Inflammatory macrophage treated with lipopolysaccharide for 1 hour (primary cell): ENCODE results near the gene CTDNEP1.
A peak's percentile ranks its signal among the peaks of the same experiment; 100 is the strongest.

Experiments
- DNase-seq, 2 donors: peaks; one replicate each; pipeline ENCODE4 v3.0.0-alpha.2; 2020 to 2022

Gene CTDNEP1

DNA sequence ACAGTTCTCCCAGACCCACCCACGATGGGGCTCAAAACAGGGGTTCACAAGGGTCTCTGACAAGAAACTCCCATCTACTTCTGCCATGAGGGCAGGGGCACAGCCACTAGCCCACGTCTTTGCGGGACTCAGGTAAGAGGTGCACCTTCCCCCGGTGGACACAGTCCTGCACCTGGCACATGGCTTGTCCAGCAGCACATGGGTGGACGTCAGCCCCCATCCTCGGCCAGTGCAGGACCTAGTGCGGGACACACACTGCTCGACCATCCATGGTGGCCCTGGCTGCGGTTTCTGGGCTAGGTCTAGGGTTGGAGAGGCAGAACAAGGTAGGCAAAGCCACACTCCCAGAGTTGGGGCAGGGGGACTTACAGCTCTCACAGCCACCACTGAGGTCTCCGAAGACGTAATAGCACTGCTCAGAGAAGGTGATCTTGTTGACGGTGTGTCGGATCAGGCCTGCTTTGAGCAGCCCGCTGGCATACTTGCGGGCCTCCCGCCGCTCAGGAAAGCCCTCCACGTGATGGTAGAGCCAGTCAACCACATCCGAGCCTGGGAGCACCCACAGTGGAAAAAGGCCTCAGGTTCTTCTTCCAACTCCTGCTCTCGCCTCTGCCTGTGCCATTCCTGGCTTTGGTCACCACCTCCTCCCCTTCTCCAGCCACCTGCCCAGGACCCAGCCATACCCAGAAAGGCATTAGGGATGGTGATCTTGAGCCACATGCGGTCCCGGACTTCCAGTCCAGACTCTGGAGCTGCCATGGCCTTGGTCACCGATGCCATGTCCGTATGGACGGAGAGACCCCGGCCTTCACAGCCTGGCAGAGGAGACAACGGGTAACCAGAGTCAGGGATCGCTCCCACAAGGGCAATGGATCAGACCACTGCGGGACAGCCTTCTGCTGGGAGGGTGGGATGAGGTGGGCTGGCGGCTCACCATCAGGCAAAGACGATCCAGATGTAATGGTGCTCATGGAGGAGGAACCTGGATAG, 24.5 kb downstream of the CTDNEP1 start:
- no peak for DNase-seq

DNA sequence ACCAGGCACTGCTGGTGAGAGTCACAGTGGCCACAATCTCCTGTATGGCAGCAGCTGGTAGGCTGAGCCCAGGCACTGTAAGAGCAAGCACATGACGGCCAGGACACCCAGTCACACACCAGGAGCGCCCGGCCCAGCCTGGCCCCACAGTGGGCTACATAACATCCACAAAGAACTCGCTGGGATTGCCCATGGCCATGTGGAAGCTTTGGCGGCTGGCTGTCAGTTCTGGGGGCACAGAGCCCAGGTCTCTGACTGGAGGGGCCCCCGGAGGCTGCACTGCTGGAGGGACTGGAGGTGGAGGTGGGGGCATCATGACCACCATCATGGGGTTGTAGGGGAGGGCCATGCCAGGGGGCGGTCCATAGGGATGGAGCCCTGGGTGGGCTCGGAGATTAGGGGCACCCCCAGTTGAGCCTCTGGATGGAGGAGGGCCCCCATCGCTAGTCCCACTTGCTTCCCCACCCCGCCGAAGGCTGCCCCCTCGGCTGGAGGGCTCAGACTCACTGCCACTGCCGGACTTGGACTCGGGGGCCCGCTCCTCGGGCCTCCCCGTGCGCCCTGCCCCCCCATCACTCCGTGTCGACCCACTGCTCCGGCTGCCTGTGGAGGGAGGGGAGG, 25.7 kb downstream of the CTDNEP1 start:
- no peak for DNase-seq

DNA sequence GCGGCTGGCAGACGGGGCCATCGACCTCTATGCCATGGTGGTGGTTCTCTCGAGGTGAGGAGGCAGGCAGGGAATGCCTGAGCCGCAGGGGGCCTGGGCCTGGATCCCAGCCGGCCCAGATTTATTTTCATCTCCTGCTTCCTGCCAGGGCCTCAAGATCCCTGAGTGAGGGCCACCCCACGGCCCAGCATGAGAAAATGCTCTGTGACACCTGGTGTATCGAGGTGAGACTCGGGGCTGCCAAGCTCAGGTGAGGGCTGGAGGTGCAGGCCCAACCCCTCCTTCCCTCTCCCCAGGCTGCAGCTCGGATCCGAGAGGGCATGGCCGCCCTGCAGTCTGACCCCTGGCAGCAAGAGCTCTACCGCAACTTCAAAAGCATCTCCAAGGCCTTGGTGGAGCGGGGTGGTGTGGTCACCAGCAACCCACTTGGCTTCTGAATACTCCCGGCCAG, 26.8 kb downstream of the CTDNEP1 start:
- no peak for DNase-seq

DNA sequence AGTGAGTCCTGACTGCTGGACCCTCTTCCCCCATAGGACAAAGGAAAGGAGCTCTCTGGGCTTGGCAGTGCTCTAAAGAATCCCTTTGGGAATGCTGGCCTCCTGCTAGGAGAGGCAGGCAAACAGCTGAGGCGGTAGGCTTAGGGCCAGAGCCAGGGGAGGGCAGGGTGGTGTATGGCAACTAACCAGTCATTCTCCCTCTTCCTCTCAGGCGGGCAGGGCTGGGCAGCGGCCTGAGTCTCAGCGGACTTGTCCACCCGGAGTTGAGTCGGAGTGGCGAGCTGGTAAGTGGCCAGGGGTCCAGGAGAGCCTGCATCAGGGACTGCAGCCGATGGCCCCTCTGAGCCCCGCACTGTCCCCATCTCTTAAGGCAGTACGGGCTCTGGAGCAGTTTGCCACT, 27.4 kb downstream of the CTDNEP1 start:
- DNase-seq: no peak

DNA sequence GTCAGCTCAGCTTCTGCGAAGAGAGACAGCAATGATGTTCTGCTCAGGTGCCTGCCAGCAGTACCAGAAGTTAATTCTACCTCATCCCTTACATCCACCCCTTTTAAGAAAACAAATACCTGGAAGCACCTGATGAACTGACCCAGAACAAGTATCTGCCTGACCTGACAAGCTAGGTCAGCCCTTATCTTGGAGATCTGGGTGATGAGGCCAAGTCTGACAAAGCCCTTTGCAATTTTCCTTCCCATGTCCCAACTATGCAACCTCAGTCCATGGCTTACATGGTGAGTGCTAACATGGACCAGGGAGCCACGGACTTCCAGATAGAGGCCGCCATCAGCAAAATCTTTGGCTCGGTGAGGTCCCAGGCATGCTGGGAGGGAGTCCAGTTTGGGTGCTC, 28.2 kb downstream of the CTDNEP1 start:
- DNase-seq: no peak

DNA sequence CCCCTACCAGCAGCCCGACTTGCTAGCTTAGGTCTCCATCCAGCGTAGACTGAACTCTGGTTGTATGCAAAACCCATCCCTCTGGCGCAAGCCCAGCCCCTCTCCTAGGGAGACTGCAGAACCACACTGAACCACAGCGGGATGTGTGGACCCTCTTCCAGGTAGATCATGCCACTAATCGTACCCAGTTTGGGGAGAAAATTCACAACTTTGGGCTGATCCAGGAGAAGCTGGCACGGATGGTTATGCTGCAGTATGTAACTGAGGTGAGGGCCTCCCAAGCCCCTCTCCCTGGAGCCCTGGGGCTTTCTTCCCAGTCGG, 28.6 kb downstream of the CTDNEP1 start:
- no peak for DNase-seq

DNA sequence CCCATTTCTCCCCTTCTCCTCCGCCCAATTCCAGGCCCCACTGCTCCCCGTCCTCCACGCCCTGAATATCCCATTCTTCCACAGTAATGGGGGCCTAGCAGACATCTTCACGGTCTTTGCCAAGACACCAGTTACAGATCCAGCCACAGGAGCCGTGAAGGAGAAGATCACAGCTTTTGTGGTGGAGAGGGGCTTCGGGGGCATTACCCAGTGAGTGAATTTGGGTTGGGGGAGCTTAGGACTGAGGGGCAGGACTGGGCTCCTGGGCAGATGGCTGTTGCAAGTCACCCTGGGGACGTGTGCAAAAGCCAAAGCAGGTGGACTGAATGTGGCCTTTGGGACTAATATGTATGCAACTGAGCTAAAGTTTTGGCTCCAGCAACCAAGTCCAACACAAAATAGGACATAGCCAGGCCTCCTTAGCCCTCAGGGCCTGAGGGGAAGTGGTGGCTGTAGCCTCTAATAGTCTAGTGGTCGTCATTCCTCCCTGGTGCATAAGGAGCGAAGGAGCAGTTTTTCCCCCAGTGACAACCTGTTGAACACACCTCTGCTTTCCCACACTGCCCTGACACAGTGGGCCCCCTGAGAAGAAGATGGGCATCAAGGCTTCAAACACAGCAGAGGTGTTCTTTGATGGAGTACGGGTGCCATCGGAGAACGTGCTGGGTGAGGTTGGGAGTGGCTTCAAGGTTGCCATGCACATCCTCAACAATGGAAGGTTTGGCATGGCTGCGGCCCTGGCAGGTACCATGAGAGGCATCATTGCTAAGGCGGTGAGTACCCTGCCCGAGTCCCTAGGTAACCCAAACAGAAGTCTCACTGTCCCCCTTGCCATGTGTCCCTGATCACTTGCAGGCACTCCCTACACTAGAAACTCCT, 29.2 kb downstream of the CTDNEP1 start:
- no peak for DNase-seq

DNA sequence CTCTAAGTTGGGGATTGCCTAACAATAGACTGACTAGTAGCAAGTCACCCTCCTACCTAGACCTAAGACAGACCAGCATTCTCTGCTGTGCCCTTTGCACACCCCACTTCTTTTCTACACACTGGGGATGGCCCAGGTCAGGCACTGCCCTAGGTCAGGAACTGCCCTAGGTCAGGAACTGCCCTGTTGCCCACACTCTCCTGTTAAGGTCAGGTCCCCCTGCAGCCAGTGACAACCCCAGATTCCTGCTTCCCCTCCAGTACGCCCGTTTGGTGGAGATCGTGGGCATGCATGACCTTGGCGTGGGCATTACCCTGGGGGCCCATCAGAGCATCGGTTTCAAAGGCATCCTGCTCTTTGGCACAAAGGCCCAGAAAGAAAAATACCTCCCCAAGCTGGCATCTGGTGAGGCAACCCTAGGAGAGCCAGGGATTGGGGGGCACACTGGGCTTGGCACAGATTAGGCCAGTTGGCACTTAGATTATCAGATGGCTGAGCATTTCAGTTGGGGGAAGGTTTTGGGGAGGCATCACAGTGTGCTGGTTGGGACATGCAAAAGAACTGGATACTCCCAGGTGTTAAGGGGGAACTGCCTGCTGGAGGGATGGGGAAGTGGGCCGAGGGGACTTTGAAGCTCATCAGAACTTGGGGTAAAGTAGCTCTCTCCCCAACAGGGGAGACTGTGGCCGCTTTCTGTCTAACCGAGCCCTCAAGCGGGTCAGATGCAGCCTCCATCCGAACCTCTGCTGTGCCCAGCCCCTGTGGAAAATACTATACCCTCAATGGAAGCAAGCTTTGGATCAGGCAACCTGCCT, 30.0 kb downstream of the CTDNEP1 start:
- no peak for DNase-seq

DNA sequence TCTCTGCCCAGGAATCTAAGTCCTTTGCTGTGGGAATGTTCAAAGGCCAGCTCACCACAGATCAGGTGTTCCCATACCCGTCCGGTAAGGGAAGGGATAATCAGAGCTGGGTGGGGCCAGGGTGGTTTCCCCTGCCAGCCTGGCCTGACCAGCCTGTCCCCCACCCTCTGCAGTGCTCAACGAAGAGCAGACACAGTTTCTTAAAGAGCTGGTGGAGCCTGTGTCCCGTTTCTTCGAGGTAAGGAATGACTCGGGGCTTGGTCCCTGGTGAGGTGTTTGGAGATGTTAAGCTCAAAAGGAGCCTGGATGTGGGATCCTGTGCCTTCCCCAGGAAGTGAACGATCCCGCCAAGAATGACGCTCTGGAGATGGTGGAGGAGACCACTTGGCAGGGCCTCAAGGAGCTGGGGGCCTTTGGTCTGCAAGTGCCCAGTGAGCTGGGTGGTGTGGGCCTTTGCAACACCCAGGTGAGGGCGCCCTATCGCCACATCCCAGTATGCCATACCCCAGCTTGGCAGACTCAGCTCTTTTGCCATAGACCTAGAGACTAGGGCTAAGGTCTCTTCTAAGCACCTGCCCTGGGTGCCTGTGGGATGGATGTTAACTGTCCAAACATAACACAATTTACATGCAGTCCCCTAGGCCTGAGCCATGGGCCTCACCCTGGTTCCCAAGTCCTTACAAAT, 30.8 kb downstream of the CTDNEP1 start:
- peak in 1 of 2 donors; percentile 49 for DNase-seq

DNA sequence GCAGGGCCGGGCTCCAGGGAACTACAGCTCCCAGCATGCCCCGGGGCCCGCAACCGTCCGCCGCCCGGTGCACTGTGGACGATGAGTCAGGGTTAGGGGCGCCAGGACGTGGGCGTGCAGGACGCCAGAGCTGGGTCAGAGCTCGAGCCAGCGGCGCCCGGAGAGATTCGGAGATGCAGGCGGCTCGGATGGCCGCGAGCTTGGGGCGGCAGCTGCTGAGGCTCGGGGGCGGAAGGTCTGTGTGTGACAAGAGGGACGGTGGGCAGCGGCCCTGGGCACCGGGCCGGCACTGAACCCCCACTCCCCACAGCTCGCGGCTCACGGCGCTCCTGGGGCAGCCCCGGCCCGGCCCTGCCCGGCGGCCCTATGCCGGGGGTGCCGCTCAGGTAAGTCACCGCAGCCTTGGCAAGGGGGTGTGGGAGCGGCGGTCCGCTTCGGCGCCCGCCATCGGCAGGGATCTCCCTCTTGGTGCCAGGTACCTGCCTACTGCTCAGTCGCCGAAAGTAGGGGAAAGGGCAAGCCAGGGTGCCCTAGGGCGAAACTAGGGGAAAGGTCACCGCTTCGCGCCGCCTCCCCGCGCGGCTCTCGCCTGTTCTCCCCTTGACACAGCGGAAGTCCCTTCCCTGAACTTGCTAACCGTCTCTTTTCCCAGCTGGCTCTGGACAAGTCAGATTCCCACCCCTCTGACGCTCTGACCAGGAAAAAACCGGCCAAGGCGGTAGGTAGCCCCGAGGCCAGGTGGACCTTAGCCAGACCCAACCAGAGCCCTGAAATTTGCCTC, 31.5 kb downstream of the CTDNEP1 start, which contains the start of the genes ACADVL and DLG4:
Gene ACADVL, plus strand, starts transcription at position 127 of the 781 bp plus-strand sequence. Its CDS starts 47 bp downstream, at position 174.
Gene DLG4, minus strand, starts transcription at position 25 of the 781 bp plus-strand sequence.
- peak; percentile 79 to 83 for DNase-seq

DNA sequence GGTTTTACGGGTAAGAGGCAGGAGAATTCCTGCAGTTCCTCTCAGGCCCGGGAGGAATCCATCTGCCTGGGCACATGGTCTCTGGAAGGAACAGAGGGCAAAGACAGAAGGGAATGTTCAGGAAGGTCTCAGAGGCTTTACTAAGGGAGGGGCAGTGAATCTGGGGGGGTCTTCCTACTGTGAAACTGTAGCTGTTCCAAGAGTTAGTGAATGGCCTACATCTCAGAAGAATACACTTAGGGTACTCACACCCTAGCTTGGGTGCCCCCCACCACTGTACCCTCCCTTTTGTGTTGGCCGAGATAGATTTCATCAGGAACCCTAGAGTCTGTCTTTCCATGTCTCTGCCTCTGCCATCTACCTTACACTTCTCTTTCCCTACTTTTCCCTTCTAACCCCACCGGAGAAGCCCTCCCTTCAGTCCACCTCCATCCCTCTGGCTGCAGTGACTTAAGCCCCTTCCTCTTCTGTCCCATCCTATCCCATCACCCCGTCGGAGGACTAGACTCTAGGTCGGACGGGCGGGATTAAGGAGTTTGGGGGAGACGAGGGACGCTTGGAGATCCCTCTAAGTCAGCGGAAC, 32.2 kb downstream of the CTDNEP1 start:
- DNase-seq: no peak

DNA sequence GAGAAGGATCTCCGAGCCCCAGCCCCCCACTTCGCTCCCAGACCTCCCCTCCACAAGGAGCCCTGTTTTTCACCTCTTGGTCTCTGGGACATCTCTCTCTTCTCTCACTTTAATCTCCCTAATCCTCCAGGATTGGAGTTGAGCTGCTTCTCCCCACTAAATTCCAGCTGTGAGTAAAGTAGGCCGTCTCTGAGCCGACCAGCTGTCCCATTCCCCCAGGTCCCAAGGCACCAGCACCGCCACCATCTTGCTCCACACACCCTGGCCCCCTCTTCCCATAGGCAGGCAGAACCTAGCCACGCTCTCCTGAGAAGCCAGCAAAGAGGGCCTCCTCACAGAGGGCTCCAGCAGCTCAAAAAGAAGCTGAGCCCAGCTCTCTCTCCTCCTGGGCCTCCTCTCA, 32.8 kb downstream of the CTDNEP1 start:
- DNase-seq: no peak

DNA sequence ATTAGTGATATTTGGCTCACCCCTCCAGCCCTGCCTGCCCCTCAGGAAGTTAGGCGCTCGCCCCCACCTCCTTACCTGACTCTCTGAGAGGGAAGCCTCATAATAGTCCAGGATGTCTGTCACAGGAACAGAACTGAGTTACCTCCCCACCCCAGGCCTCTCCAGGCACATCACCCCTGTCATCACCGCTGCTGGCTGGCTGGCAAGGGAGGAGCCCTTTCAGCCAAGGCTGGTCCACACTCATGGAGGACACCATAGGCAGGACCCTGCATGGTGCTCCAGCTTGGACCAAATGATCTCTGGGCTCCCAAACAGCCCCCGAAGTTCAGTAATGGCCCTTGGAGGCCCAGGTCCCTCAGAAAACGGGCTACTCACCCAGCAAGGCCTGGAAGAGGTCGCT, 33.4 kb downstream of the CTDNEP1 start:
- no peak for DNase-seq

DNA sequence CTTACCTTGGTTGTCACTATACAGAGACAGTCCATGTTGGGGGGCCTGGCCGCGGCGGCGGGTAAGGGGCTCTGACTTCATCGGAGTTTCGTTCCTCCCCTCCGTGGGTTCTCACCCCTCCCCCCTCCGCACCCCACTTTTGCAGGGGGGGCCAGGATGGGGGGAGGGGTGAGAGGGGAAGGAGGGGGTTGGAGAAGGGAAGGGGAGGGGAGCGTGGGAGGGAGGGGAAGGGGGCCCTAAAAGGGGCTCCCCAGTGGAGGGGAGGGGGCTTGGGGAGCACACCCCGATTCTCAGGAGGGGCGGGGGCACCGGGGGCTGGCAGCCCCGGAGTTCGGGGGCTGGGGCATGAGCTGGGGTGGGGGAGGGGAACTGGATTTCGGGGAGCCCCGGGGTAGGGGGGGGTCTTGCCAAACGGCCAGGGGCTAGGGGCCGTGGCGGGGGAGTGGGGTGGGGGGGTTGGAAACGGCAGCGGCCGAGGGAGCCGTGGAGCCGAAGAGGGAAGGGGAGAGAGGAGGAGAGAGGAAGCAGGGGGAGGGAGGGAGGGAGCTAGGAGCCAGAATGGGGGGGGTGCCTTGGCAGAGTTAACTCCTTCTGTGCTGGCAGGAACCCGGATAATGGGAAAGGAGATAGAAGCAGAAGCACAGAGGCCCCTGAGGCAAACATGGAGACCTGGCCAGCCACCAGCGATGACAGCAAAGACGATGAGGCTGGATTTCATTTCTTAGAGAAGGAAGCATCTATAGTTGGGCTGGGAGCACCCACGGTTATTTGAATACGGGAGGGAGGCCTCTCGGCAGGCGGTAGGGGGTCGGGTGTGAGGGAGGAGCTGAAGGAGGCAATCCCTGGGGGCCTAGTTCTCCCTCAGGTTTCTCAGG, 34.2 kb downstream of the CTDNEP1 start:
- peak in 1 of 2 donors; percentile 34 for DNase-seq

DNA sequence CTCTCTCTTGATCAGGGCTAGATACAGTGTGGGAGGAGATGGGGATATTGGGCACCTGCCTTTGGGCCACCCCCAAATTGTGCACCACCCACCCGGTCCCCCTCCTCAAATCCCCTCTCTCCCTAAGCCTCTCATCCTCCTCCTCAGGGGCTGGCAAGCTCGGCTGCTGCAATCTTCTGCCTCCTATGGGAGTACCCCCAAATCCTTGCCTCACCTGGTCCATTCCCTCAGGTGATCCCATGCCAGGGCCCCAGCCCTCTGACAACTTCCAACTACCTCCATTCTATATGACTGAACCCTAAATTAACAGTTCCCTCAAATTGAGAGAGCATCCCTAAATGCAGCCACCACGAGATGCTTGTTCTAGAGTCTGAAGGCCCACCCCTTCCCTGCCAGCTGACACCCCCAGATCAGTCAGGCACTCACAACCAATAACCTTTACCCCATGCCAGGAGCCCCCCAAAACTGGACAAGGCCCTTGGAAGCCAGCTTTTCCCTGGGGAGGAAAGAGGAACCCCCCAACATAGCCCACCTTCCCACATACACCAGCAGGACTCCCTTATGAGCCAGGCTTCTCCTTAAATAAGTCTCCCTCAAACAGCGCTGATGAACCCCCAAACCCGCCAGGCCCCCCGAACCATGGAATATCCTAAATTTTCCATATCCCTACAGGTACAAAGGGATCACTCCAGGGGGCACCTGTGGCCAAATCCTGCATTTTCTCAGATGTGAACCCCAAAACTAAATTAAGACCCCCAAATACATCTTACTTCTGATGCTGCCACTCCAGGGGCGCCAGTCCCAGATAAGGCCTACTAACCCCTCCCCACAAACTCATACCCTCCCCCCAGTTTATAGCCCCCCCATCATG, 35.1 kb downstream of the CTDNEP1 start:
- no peak for DNase-seq

DNA sequence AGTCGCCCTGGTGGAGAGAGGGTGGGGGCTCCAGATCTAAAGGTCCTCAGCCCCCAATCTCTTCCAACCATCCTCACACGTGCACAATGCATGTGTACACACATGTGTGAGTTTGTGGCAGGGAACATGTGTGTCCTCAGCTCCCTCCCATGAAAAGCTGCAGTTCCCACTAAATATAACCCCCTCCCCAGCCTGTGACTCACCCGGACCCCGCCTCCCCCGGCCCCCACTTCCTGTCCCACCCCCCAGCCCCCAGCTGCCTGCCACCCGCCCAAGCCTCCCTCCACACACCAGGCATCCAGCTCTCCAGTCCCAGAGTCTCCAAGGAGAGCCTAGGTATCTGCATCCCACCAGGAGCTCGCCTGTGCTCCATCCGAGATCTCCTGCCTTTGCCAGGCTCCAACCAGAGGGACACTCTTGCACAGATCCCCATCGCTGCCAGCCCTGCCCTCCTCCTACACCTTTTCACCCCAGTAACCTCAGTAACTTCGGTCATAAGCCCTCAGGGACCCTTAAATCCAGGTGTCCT, 35.8 kb downstream of the CTDNEP1 start:
- DNase-seq: no peak

DNA sequence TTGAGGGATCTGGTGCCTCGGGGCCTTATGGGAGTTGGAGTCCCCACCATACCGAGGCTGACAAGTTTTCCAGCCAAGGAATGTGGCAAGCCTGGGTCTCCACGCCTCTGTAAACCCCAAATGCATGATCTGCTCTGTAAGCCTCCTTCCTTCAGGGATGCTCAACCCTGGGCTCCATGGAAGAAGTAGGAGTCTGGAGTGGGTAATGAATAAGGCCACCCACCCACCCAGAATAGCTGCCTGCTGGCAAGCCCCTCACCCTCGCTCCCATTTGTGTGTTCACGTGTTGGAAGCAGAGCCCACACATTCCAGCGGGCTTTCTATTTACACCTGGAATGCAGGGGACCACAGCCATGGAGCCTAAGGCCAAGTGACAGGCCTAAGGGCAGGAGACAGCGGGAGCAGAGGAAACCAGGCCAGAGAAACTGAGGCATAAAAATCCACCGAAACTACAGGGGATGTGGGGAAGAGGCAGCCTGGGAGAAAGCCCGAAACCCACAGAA, 36.3 kb downstream of the CTDNEP1 start:
- DNase-seq: no peak
